NT2/D1 (cell line): ENCODE data around the gene PADI2.

Source experiments
- YY1 ChIP-seq: IDR thresholded peaks from 2 replicates; pipeline ENCODE4 v1.6.1; 2011; ENCODE audit not compliant: insufficient read length, insufficient read depth
- ZNF274 ChIP-seq: IDR thresholded peaks from 2 replicates; pipeline ENCODE4 v1.6.1; 2011; ENCODE audit warnings: mild to moderate bottlenecking, low read depth, low read length

DNA sequence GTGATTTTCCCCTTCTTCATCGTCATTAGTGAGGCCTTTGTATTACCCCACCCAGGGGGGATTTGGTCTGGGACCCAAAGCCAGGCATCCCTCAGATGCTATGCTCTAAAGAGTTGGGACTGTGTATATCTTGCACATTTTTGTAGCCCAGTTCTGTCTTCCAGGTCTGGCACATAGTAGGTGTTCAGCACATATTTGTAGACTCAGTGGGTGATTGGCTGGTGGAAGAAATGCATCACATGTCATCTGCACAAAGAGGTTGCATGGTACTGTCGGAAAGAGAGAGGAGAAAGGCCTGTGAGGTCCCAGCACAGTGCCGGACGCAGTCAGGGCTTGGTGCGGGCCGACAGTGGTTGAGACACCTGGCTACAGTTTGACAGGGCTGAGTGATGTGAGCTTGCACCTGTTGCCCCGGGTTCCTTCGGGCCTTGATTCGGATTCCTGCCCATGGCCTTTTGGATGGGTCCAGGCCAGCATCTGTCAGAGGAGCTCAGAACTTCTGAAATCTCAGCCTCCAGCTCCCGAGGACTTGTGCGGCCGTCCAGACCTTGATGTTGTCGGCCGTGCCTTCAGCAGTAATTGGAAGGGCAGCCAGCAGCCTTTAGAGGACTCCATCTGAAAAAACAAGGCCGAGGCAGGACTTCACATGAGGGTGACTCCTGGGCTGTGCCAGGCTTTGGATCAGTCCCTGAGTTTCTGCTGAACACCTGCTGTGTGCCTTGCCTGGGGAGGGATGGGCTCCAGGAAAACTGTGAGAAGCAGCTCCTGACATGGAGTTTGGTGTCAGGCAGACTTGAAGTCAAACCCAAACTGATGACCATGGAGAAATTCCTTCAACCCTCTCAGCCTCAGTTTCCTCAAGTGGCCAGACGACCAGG lies 44.8 kb upstream of the PADI2 start:
- TF ChIP-seq ZNF274 (no peak), YY1 (no peak)
